T-cell (primary cell): Measurements from ENCODE around the gene ARHGEF38. TPM values are rescaled to one million over a fixed set of nuclear protein-coding genes. Genes with fewer than 3 reads are reported as not detected.

Experiments used
- ATAC-seq, 4 experiments: fragments of 200-7000 bp in 3 of 4; fragments of 150-1000 bp in 1 of 4; cut with Tn5 transposase; replicated peaks in 1 of 4; 1 replicate in 3 of 4; 2 replicates in 1 of 4; pipeline ENCODE4 v1.10.0; 2021; ENCODE audit warnings: moderate library complexity in 3 of 4, mild to moderate bottlenecking in 2 of 4, moderate number of reproducible peaks in 1 of 4
- CTCF ChIA-PET, 2 donors: fragments of 300-600 bp; sonication (Branson Sonifier 250); formaldehyde crosslinking; loops; one replicate each; lab custom pipeline; 2022; ENCODE audit warnings: antibody characterized with exemption in 2 of 2; lab: Charles Lee
- POLR2A ChIA-PET, 2 donors: fragments of 300-600 bp; sonication (Branson Sonifier 250); formaldehyde crosslinking; loops; one replicate each; lab custom pipeline; 2022; ENCODE audit warnings: antibody characterized with exemption in 2 of 2; lab: Charles Lee
- DNase-seq, 35 experiments: peaks; one replicate each; pipeline versions ENCODE4 v3.0.0 to v3.0.0-alpha.2; 2013 to 2023
- H3K27ac ChIP-seq: one replicate; pipeline ENCODE4 v1.5.1; 2013; ENCODE audit warnings: low read length
- H3K27me3 ChIP-seq, 2 experiments: replicated peaks in 1 of 2; 1 replicate in 1 of 2; 2 replicates in 1 of 2; pipeline versions ENCODE4 v1.6.1 to v1.7.0; 2013; ENCODE audit warnings: low read length in 1 of 2, mixed read lengths in 1 of 2; ENCODE audit not compliant: control insufficient read depth in 2 of 2, insufficient read depth in 2 of 2; ENCODE audit errors: extremely low read depth in 1 of 2
- H3K36me3 ChIP-seq, 2 donors: 1 replicate in 1 of 2; 2 replicates in 1 of 2; pipeline versions ENCODE4 v1.6.1 to v1.7.0; 2013; ENCODE audit warnings: low read length in 1 of 2; ENCODE audit not compliant: control insufficient read depth in 2 of 2, insufficient read depth in 1 of 2; ENCODE audit errors: extremely low read depth in 1 of 2
- H3K4me1 ChIP-seq, 2 experiments: 1 replicate in 1 of 2; 2 replicates in 1 of 2; pipeline versions ENCODE4 v1.6.1 to v1.7.0; 2013; ENCODE audit warnings: low read length in 2 of 2, mixed read lengths in 1 of 2; ENCODE audit not compliant: insufficient read depth in 2 of 2, control insufficient read depth in 1 of 2; ENCODE audit errors: extremely low read depth in 1 of 2
- H3K4me3 ChIP-seq, 2 donors: 1 replicate in 1 of 2; 2 replicates in 1 of 2; pipeline versions ENCODE4 v1.5.1 to v1.7.0; 2013; ENCODE audit warnings: mild to moderate bottlenecking in 2 of 2, low read length in 1 of 2, moderate library complexity in 1 of 2; ENCODE audit not compliant: control insufficient read depth in 1 of 2; ENCODE audit errors: extremely low read depth in 1 of 2
- H3K9me3 ChIP-seq: 2 replicates; pipeline ENCODE4 v1.7.0; 2013
- H3K27ac Mint-ChIP-seq, 2 donors: one replicate each; pipeline ENCODE4 v1.8.0; 2020 to 2021; ENCODE audit warnings: mild to moderate bottlenecking in 2 of 2, mixed read lengths in 2 of 2
- H3K27me3 Mint-ChIP-seq, 2 donors: one replicate each; pipeline ENCODE4 v1.8.0; 2021 to 2022; ENCODE audit warnings: mixed read lengths in 2 of 2
- H3K36me3 Mint-ChIP-seq: one replicate; pipeline ENCODE4 v1.8.0; 2021; ENCODE audit warnings: mixed read lengths
- H3K4me1 Mint-ChIP-seq, 3 donors: one replicate each; pipeline ENCODE4 v1.8.0; 2020 to 2022; ENCODE audit warnings: mixed read lengths in 3 of 3, mild to moderate bottlenecking in 1 of 3
- H3K4me3 Mint-ChIP-seq, 3 donors: one replicate each; pipeline ENCODE4 v1.8.0; 2020 to 2022; ENCODE audit warnings: mild to moderate bottlenecking in 3 of 3, mixed read lengths in 3 of 3, moderate library complexity in 3 of 3
- H3K9me3 Mint-ChIP-seq, 3 donors: one replicate each; pipeline ENCODE4 v1.8.0; 2020 to 2022; ENCODE audit warnings: mixed read lengths in 3 of 3
- WGBS: methylation state at CpG from one replicate; pipeline ENCODE4 v1.1.5; 2013; ENCODE audit warnings: missing lambda C conversion rate; ENCODE audit not compliant: insufficient coverage; 5-methylcytosine and 5-hydroxymethylcytosine counted together
- total RNA-seq, 35 experiments: library from RNA in 6 of 35; stranded (reverse) in 6 of 35; fragments of 120-200 nt in 1 of 35; gene quantifications; one replicate each; pipeline versions ENCODE4 v1.2.1 to v1.2.4 and lab custom pipeline; 2013 to 2026

ARHGEF38 gene
- total RNA-seq, 5 donors from 2014 or later (not counting 1 experiment from before 2014, with no cell fraction given) = not detected

- no peak for ATAC-seq
- no peaks in the 10 kb centered on the region for H3K36me3 Mint-ChIP-seq
- H3K4me1 Mint-ChIP-seq = no peaks in the 10 kb centered on the region
- peaks cover 4 to 8% of the 10 kb centered on the region in 2 donors for H3K27me3 Mint-ChIP-seq
- Histone ChIP-seq H3K4me1 (no peaks in the 10 kb centered on the region), H3K4me3 (no peak overlapping the region), H3K27me3 (peaks cover 0 to 4% of the 10 kb centered on the region in 2 experiments), H3K36me3 (no peaks in the 10 kb centered on the region), H3K27ac (no peak overlapping the region), H3K9me3 (no peaks in the 10 kb centered on the region)
- H3K9me3 Mint-ChIP-seq = no peaks in the 10 kb centered on the region
- no peak overlapping the region for H3K4me3 Mint-ChIP-seq
- H3K27ac Mint-ChIP-seq = no peak overlapping the region
- no CpG with 5 or more reads among the region's 3 CpGs for WGBS
- ChIA-PET CTCF (interaction anchor here (0.5 to 1.4 kb wide), 4 partner anchors 11 to 1319 kb away, joined by 3 to 7 read pairs (median 5); no protein-coding TSS in a partner anchor), POLR2A (no interaction called here)
- peak in 4 of 35 experiments; percentile 0 to 25 (median 2) for DNase-seq
Measured at GRCh38 chr4:105520819-105521790, 31.3 kb upstream of the ARHGEF38 start.

GRCh38 chr4:105526656-105527055 is 25.8 kb upstream of the ARHGEF38 start:
- Mint-ChIP-seq H3K4me3 (no peak overlapping the region), H3K4me1 (no peaks in the 10 kb centered on the region), H3K27me3 (peaks cover 11 to 25% of the 10 kb centered on the region in 2 donors), H3K27ac (no peak overlapping the region), H3K36me3 (no peaks in the 10 kb centered on the region), H3K9me3 (no peaks in the 10 kb centered on the region)
- Histone ChIP-seq H3K27ac (no peak overlapping the region), H3K36me3 (no peaks in the 10 kb centered on the region), H3K4me3 (no peak overlapping the region), H3K27me3 (peaks cover 0 to 14% of the 10 kb centered on the region in 2 experiments), H3K4me1 (no peaks in the 10 kb centered on the region), H3K9me3 (no peaks in the 10 kb centered on the region)
- DNase-seq (no peak), ATAC-seq (no peak)
- 88% methylated on average over 9 of the region's 15 CpGs for WGBS
- CTCF ChIA-PET = no interaction called here
- POLR2A ChIA-PET = no interaction called here

- Mint-ChIP-seq H3K4me3 (no peak overlapping the region), H3K9me3 (no peaks in the 10 kb centered on the region), H3K27me3 (peaks cover 11 to 25% of the 10 kb centered on the region in 2 donors), H3K36me3 (no peaks in the 10 kb centered on the region), H3K4me1 (no peaks in the 10 kb centered on the region), H3K27ac (no peak overlapping the region)
- no peak for ATAC-seq
- Histone ChIP-seq H3K9me3 (no peaks in the 10 kb centered on the region), H3K36me3 (no peaks in the 10 kb centered on the region), H3K27me3 (peaks cover 0 to 14% of the 10 kb centered on the region in 2 experiments), H3K4me1 (no peaks in the 10 kb centered on the region), H3K4me3 (no peak overlapping the region), H3K27ac (no peak overlapping the region)
- 54% methylated on average over 2 of the region's 8 CpGs for WGBS
- ChIA-PET POLR2A (no interaction called here), CTCF (no interaction called here)
- DNase-seq = no peak
Measured at GRCh38 chr4:105527081-105527480, 25.3 kb upstream of the ARHGEF38 start.

- no peak for ATAC-seq
- Histone ChIP-seq H3K4me1 (peaks cover 0 to 9% of the 10 kb centered on the region in 2 experiments), H3K4me3 (no peak overlapping the region), H3K27ac (no peak overlapping the region), H3K36me3 (no peaks in the 10 kb centered on the region), H3K27me3 (no peaks in the 10 kb centered on the region), H3K9me3 (no peaks in the 10 kb centered on the region)
- Mint-ChIP-seq H3K4me1 (peaks cover 0 to 2% (median 0%) of the 10 kb centered on the region in 3 donors), H3K36me3 (no peaks in the 10 kb centered on the region), H3K27me3 (peaks cover 10% of the 10 kb centered on the region in 2 donors), H3K9me3 (peaks cover 0 to 4% (median 0%) of the 10 kb centered on the region in 3 donors), H3K4me3 (no peak overlapping the region), H3K27ac (no peak overlapping the region)
- DNase-seq = no peak
- CTCF ChIA-PET = no interaction called here
- WGBS = no CpG with 5 or more reads among the region's 1 CpG
- POLR2A ChIA-PET = no interaction called here
Measured at GRCh38 chr4:105536601-105537000, 15.8 kb upstream of the ARHGEF38 start.

- Histone ChIP-seq H3K4me1 (peaks cover 0 to 13% of the 10 kb centered on the region in 2 experiments), H3K27me3 (no peaks in the 10 kb centered on the region), H3K36me3 (no peaks in the 10 kb centered on the region), H3K27ac (no peak overlapping the region), H3K4me3 (no peak overlapping the region), H3K9me3 (no peaks in the 10 kb centered on the region)
- ChIA-PET POLR2A (no interaction called here), CTCF (no interaction called here)
- DNase-seq = no peak
- peaks cover 0 to 2% (median 0%) of the 10 kb centered on the region in 3 donors for H3K4me1 Mint-ChIP-seq
- WGBS = 11% methylated on average over 3 of the region's 4 CpGs
- H3K4me3 Mint-ChIP-seq = no peak overlapping the region
- no peak for ATAC-seq
- peaks cover 6 to 10% of the 10 kb centered on the region in 2 donors for H3K27me3 Mint-ChIP-seq
- peaks cover 0 to 4% (median 0%) of the 10 kb centered on the region in 3 donors for H3K9me3 Mint-ChIP-seq
- no peak overlapping the region for H3K27ac Mint-ChIP-seq
- no peaks in the 10 kb centered on the region for H3K36me3 Mint-ChIP-seq
Measured at GRCh38 chr4:105541420-105541819, 11.0 kb upstream of the ARHGEF38 start.

GRCh38 chr4:105542039-105542438 is 10.4 kb upstream of the ARHGEF38 start:
- H3K27me3 ChIP-seq = no peaks in the 10 kb centered on the region
- H3K4me3 Mint-ChIP-seq = no peak overlapping the region
- no peaks in the 10 kb centered on the region for H3K9me3 ChIP-seq
- POLR2A ChIA-PET = no interaction called here
- DNase-seq = no peak
- H3K4me3 ChIP-seq = no peak overlapping the region
- H3K27ac Mint-ChIP-seq = no peak overlapping the region
- 71% methylated on average over 3 of the region's 3 CpGs for WGBS
- no peak for ATAC-seq
- H3K4me1 Mint-ChIP-seq = peaks cover 0 to 2% (median 0%) of the 10 kb centered on the region in 3 donors
- CTCF ChIA-PET = no interaction called here
- H3K9me3 Mint-ChIP-seq = peaks cover 0 to 4% (median 0%) of the 10 kb centered on the region in 3 donors
- H3K27ac ChIP-seq = no peak overlapping the region
- H3K27me3 Mint-ChIP-seq = peaks cover 3 to 10% of the 10 kb centered on the region in 2 donors
- no peaks in the 10 kb centered on the region for H3K36me3 Mint-ChIP-seq
- peaks cover 0 to 13% of the 10 kb centered on the region in 2 experiments for H3K4me1 ChIP-seq
- H3K36me3 ChIP-seq = no peaks in the 10 kb centered on the region
